Astrocyte (in vitro differentiated cells and primary cell): ENCODE measurements around the gene TLK2. TPM values are rescaled to one million over a fixed set of nuclear protein-coding genes. Genes with fewer than 3 reads are reported as not detected.

ENCODE experiments used
- DNase-seq: peaks from one replicate; pipeline ENCODE4 v3.0.0-alpha.2; 2010; ENCODE audit warnings: low read depth
- FAIRE-seq: peaks from 2 replicates; lab custom pipeline; 2011; peaks lifted over from hg19 to GRCh38; lab: Jason Lieb, UNC
- H2AFZ ChIP-seq: 2 replicates; pipeline ENCODE4 v1.6.0; 2012; ENCODE audit warnings: low read depth, low read length, inconsistent platforms
- H3K27ac ChIP-seq: 2 replicates; pipeline ENCODE4 v1.5.1; 2011; ENCODE audit warnings: low read depth, low read length, inconsistent platforms
- H3K27me3 ChIP-seq: 2 replicates; pipeline ENCODE4 v1.6.0; 2011; ENCODE audit warnings: low read length, inconsistent platforms; ENCODE audit not compliant: insufficient read depth
- H3K36me3 ChIP-seq: 2 replicates; pipeline ENCODE4 v1.5.1; 2011; ENCODE audit warnings: low read length, inconsistent platforms; ENCODE audit not compliant: insufficient read depth
- H3K4me1 ChIP-seq: 2 replicates; pipeline ENCODE4 v1.5.1; 2011; ENCODE audit warnings: low read length, inconsistent platforms; ENCODE audit not compliant: insufficient read depth
- H3K4me2 ChIP-seq: 2 replicates; pipeline ENCODE4 v1.6.0; 2012; ENCODE audit warnings: low read length, inconsistent platforms
- H3K4me3 ChIP-seq: 2 replicates; pipeline ENCODE4 v1.5.1; 2011; ENCODE audit warnings: low read depth, mild to moderate bottlenecking, low read length, inconsistent platforms; ENCODE audit not compliant: insufficient read depth
- H3K79me2 ChIP-seq: 2 replicates; pipeline ENCODE4 v1.6.0; 2012; ENCODE audit warnings: mild to moderate bottlenecking, low read length, inconsistent platforms; ENCODE audit not compliant: insufficient read depth
- H3K9ac ChIP-seq: 2 replicates; pipeline ENCODE4 v1.6.0; 2012; ENCODE audit warnings: mild to moderate bottlenecking, low read length, inconsistent platforms
- H3K9me3 ChIP-seq: 2 replicates; pipeline ENCODE4 v1.5.1; 2012; ENCODE audit warnings: low read depth, mild to moderate bottlenecking, low read length, inconsistent platforms; ENCODE audit not compliant: insufficient read depth
- H4K20me1 ChIP-seq: 2 replicates; pipeline ENCODE4 v1.6.0; 2012; ENCODE audit warnings: low read length, inconsistent platforms; ENCODE audit not compliant: insufficient read depth
- H3K27ac Mint-ChIP-seq: one replicate; pipeline ENCODE4 v1.8.0; 2021; ENCODE audit warnings: mild to moderate bottlenecking, mixed read lengths; ENCODE audit not compliant: unreplicated experiment
- H3K27me3 Mint-ChIP-seq: one replicate; pipeline ENCODE4 v1.8.0; 2021; ENCODE audit warnings: low read depth, mixed read lengths; ENCODE audit not compliant: unreplicated experiment
- H3K36me3 Mint-ChIP-seq: one replicate; pipeline ENCODE4 v1.8.0; 2021; ENCODE audit warnings: low read depth, mixed read lengths; ENCODE audit not compliant: unreplicated experiment
- H3K4me1 Mint-ChIP-seq: one replicate; pipeline ENCODE4 v1.8.0; 2021; ENCODE audit warnings: low read depth, mixed read lengths; ENCODE audit not compliant: unreplicated experiment
- H3K4me3 Mint-ChIP-seq: one replicate; pipeline ENCODE4 v1.8.0; 2021; ENCODE audit warnings: mild to moderate bottlenecking, moderate library complexity, mixed read lengths; ENCODE audit not compliant: unreplicated experiment
- H3K9me3 Mint-ChIP-seq: one replicate; pipeline ENCODE4 v1.8.0; 2021; ENCODE audit warnings: mild to moderate bottlenecking, mixed read lengths; ENCODE audit not compliant: unreplicated experiment
- EZH2 ChIP-seq: IDR thresholded peaks from 2 replicates; pipeline ENCODE4 v1.6.1; 2012; ENCODE audit warnings: mild to moderate bottlenecking, low read length, inconsistent platforms; ENCODE audit not compliant: insufficient read depth
- total RNA-seq: library from RNA; stranded (reverse); gene quantifications from 2 replicates; pipeline ENCODE4 v1.2.1, GENCODE V29; 2021
- TF ChIP-seq, protein P1 (sequence below): IDR thresholded peaks from 2 replicates; pipeline ENCODE4 v1.5.1; 2011; ENCODE audit warnings: low read depth, mild to moderate bottlenecking, inconsistent platforms, low read length, moderate library complexity; ENCODE audit not compliant: insufficient read depth

Gene TLK2
- total RNA-seq, 1 donor from 2014 or later, result 53.0 TPM

DNA sequence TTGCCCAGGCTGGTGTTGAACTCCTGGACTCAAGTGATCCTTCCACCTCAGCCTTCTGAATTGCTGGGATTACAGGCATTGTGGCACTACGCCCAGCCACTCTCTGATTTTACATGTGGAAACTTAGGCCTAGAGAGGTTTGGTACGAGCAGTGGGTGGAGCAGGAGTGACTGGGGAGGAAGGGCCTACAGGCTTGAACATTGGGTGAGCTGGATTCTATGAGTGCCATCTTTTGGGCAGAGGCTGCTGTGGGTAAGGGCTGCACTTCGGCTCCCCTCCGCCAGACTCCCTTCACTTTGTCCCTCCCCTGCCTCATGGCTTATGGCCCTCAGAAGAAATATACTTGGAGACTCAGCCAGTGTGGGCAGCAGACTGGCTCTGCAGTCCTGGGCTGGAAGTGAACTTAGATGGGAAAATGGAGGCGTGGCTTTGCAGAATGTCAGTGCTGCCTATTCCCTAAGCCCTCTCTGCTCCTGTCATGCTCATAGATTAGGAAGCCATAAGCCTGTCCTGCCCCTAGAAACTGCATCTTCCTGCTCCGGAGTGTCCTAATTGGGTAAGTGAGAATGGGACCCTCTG, 139.4 kb downstream of the TLK2 start:
- Histone ChIP-seq H3K4me2 (peak overlapping the region; percentile 48), H3K4me3 (no peak overlapping the region)
- H3K4me1 Mint-ChIP-seq, result peaks cover 50% of the 10 kb centered on the region

DNA sequence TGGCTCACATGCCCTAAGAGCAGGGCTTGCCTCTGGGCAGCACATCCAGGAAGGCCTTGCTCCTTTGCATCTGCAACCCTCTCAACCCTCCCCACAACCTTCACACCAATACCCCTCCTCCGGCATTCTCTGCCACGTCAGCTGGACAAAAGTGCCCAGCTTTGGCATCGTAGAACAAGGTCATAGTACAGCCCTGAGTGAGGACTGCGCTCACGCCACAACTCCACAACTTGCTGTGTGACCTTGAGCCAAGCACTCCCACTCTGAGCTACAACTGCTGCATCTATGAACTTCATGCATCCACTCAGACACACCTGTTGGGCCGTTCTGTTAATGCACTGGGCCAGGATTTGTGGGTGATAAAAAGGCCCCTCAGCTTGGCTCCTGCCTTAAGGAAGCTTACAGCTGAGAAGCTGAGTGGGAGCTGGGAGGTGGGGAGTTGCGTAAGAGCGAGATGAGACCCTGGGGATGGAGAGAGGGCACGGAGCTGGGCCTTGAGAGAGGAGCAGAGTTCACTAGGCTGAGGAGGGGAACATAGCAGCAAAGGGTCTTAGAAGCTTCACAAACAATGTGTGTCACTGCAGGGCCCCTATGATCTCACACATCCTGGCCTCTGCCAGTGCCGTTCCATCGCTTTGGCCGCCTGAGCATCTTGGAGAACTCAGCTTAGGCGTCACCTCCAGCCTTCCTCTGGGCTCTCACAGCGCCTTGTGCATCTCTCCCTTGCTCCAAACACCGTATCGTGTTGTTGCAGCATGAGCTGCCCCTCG, 140.2 kb downstream of the TLK2 start:
- Histone ChIP-seq H3K4me3 (no peak overlapping the region), H3K9me3 (no peaks in the 10 kb centered on the region), H4K20me1 (peaks cover 13% of the 10 kb centered on the region), H3K27me3 (no peaks in the 10 kb centered on the region), H2AFZ (no peak overlapping the region), H3K79me2 (no peaks in the 10 kb centered on the region), H3K36me3 (peaks cover 5% of the 10 kb centered on the region), H3K4me2 (no peak overlapping the region), H3K4me1 (peaks cover 9% of the 10 kb centered on the region), H3K9ac (no peak overlapping the region), H3K27ac (no peak overlapping the region)
- no peak for TF ChIP-seq EZH2
- TF ChIP-seq, protein P1, sequence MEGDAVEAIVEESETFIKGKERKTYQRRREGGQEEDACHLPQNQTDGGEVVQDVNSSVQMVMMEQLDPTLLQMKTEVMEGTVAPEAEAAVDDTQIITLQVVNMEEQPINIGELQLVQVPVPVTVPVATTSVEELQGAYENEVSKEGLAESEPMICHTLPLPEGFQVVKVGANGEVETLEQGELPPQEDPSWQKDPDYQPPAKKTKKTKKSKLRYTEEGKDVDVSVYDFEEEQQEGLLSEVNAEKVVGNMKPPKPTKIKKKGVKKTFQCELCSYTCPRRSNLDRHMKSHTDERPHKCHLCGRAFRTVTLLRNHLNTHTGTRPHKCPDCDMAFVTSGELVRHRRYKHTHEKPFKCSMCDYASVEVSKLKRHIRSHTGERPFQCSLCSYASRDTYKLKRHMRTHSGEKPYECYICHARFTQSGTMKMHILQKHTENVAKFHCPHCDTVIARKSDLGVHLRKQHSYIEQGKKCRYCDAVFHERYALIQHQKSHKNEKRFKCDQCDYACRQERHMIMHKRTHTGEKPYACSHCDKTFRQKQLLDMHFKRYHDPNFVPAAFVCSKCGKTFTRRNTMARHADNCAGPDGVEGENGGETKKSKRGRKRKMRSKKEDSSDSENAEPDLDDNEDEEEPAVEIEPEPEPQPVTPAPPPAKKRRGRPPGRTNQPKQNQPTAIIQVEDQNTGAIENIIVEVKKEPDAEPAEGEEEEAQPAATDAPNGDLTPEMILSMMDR, result no peak
- Mint-ChIP-seq H3K27me3 (no peaks in the 10 kb centered on the region), H3K36me3 (peaks cover 17% of the 10 kb centered on the region), H3K9me3 (no peaks in the 10 kb centered on the region), H3K4me1 (peaks cover 43% of the 10 kb centered on the region), H3K27ac (no peak overlapping the region), H3K4me3 (peak overlapping the region; percentile 22)
- DNase-seq, result no peak
- no peak for FAIRE-seq

More for the DNA sequence above, 139.4 kb downstream of the TLK2 start:
- Histone ChIP-seq H3K27me3 (no peaks in the 10 kb centered on the region), H3K36me3 (peaks cover 7% of the 10 kb centered on the region), H4K20me1 (peaks cover 13% of the 10 kb centered on the region), H2AFZ (no peak overlapping the region), H3K27ac (no peak overlapping the region), H3K9ac (no peak overlapping the region), H3K4me1 (peaks cover 9% of the 10 kb centered on the region), H3K79me2 (no peaks in the 10 kb centered on the region), H3K9me3 (no peaks in the 10 kb centered on the region)
- H3K27me3 Mint-ChIP-seq, result no peaks in the 10 kb centered on the region
- DNase-seq, result no peak
- TF ChIP-seq, protein P1, result no peak
- peak overlapping the region; percentile 88 for H3K27ac Mint-ChIP-seq
- no peak overlapping the region for H3K4me3 Mint-ChIP-seq
- peaks cover 14% of the 10 kb centered on the region for H3K36me3 Mint-ChIP-seq
- H3K9me3 Mint-ChIP-seq, result no peaks in the 10 kb centered on the region
- FAIRE-seq, result no peak
